ENCODE results near the gene ZNF574.

Gene ZNF574

DNA sequence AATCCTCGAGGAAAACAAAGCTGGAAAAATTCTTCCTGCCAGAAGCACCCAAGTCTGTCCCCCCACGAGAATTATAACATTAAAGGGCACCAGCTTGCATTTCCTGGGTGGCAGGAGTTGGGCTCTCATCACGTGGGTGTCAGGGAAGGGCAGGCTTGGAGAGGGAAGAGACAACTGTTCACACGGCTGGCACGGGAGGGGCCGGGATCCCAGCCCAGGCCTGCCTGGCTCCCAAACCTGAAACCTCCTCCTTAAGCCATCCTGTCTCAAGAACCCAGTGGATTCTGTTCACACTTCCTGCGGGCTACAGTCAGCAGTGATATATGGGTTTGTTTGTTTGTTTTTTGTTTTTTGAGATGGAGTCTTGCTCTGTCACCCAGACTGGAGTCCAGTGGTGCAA, 18.1 kb upstream of the ZNF574 start:
- DNase-seq, result no peak

DNA sequence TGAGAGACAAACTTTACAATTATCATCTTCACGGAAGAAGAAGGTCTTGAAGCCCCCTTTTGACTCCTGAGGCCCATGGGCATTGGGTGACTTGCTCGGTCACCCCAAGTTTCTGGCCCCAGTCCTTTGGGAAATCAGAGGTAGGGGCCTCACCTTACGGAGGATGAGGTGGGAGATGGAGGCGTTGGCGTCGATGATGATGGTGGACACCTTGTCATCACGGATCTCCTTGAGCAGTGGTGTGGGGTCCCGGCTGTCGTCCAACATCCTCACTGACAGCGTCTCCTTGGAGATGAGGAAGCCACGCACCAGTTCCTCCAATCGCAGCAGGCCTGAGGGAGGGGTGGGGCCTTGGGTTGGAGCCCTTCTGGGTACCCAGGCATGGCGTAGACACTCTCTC, 16.8 kb upstream of the ZNF574 start:
- DNase-seq, result no peak

GRCh38 chr19:42060117-42060516, 15.8 kb upstream of the ZNF574 start:
- DNase-seq, result no peak

GRCh38 chr19:42062381-42062780, 13.6 kb upstream of the ZNF574 start:
- no peak for DNase-seq

DNA sequence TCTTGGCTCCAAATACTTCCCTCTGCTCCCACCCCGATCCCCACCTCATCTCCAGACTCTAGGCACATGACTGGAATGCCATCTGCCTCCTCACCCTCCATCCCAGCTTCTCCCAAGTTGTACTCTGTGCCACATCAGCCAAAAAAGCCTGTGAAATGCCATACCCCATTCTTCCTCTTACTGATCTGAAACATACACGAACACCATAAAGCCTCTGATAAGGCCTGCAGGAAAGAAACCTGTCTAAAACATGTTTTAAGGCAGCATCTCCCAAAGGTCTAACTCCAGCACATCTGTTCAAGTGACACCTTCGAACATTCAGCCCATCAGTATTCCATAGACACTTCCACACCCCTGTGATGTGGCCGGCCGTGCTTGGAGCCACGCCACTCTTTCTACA, 11.5 kb upstream of the ZNF574 start:
- no peak for DNase-seq

- DNase-seq, result no peak
These were observed 10.9 kb upstream of the ZNF574 start for GRCh38 chr19:42065051-42065450.

DNA sequence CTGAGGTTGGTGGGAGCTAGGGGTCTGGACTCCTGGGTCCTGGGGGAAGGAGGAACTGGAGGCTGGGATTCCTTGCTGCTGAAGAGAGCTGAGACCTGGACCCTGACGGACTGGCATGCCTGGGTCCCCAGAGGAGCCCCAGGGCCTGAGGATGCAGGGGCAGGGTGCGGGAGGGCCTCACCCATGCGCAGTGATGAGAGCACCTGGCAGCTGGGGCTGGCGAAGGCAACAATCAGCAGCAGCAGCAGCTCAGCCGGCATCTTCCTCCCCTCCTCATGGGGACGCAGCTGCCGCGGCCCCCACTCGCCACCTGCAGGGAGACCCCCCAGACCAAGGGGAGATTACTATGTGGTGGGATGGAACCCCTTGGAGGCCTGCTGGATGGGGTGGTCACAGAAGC, 10.5 kb upstream of the ZNF574 start:
- DNase-seq, result no peak

- DNase-seq, result peak in 1 of 5 experiments; percentile 49
These were observed 9.8 kb upstream of the ZNF574 start for GRCh38 chr19:42066075-42066754.

DNA sequence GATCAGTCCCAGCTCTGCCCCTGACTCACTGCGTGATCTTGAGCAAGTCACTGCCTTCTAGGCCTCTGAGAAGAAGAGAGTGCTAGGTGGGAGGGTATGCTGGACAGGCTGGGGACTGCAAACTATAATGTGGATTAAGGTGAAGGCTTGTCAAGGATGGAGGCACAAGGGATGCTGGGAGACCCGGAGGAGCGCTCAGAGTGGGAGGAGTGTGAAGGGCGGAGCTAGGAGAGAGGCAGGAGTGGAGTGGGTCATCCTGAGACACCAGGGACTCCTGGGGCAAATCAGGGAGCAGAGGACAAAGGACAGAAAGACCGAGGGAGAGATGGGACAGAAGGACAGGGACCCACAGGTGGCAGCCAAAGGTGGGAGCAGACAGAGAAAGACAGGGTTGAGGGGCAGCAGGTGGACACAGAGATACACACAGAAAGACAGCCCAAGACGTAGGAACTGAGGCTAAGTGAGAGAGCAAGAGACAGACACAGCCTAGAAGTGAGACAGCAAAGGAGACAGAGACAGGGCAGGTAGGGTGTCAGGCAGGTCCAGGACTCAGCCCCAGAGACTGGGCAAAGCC, 8.6 kb upstream of the ZNF574 start:
- no peak for DNase-seq

DNA sequence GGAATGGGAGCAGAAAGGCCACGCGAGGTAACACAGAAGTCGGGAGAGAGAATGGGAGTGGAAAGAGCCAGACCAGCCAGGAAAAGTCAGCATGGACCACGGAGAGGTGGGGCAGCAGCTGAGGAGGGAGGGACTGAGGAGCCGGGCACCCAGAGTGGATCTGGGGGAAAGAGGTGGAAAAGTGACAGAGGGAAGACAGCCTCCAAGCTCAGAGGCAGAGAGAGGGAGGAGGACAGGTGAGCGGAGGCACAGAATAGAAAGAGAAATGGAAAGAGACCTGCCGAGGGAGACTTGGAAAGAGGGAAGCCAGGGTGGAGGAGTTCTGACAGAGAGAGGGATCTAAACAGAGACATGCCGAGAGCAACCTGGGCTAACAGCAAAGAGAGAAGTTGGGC, 7.6 kb upstream of the ZNF574 start:
- DNase-seq, result no peak

- DNase-seq, result no peak
These were observed 7.0 kb upstream of the ZNF574 start for GRCh38 chr19:42068756-42069571.

DNA sequence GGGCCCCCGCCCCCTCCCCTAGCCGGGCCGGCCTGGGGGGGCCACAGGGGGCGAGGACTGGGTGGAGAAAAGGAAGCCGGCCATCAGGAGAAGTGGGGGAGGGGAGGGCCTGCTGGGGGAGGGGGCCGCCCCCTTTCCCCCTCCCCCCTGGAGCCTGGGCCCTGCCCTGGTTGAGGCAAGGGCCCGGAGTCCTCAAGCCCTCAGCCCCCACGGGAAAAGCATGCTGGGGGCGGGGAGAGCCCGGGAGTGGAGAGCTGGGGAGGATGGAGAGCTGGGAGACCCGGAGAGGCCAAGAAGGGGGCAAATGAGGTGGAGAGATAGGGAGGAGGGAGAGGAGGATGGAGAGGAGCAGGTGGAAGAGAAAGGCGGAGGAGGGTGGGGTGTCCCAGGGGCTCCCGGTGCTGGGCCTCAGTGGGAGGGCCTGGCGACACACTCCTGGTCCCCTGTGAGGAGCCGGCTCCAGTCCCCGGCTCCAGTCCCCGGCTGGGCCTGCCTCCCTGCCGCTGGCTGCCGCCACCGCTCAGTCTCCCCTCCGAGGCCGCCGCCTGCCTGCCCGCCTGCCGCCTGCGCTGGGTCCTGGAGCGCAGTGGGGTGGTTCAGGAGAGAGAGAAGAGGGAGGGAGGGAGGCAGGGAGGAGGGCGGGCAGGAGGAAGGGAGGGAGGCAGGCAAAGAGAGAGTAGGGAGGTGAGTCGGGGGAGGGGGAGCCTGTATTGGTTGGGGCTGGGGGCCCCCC, 6.2 kb upstream of the ZNF574 start, which contains the start of gene GRIK5:
Gene GRIK5, minus strand, starts transcription at position 588 of the 733 bp plus-strand sequence. CDS start 4,436 bp downstream, outside the sequence.
- DNase-seq, result no peak

GRCh38 chr19:42071247-42071646, 4.7 kb upstream of the ZNF574 start:
- DNase-seq, result no peak

GRCh38 chr19:42074513-42075363, 1.2 kb upstream of the ZNF574 start:
- peak in 1 of 5 experiments; percentile 10 for DNase-seq

GRCh38 chr19:42075364-42075615, 676 bp upstream of the ZNF574 start:
- no peak for DNase-seq

GRCh38 chr19:42076380-42076944, 496 bp downstream of the ZNF574 start:
- DNase-seq, result peak in 2 of 5 experiments; percentile 25 to 36

- no peak for DNase-seq
These were observed 2.1 kb downstream of the ZNF574 start for GRCh38 chr19:42078058-42078457.

DNA sequence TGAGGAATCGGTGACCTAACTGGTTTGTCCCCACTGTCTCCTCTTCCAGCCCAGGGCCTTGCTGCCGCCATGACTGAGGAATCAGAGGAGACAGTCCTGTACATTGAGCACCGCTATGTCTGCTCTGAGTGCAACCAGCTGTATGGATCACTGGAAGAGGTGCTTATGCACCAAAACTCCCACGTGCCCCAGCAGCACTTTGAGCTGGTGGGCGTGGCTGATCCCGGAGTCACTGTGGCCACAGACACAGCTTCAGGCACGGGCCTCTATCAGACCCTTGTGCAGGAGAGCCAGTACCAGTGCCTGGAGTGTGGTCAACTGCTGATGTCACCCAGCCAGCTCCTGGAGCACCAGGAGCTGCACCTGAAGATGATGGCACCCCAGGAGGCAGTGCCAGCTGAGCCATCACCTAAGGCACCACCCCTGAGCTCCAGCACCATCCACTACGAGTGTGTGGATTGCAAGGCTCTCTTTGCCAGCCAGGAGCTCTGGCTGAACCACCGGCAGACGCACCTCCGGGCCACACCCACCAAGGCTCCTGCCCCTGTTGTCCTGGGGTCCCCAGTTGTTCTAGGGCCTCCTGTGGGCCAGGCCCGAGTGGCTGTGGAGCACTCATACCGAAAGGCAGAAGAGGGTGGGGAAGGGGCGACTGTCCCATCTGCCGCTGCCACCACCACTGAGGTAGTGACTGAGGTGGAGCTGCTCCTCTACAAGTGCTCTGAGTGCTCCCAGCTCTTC, 2.7 kb downstream of the ZNF574 start:
- no peak for DNase-seq

DNA sequence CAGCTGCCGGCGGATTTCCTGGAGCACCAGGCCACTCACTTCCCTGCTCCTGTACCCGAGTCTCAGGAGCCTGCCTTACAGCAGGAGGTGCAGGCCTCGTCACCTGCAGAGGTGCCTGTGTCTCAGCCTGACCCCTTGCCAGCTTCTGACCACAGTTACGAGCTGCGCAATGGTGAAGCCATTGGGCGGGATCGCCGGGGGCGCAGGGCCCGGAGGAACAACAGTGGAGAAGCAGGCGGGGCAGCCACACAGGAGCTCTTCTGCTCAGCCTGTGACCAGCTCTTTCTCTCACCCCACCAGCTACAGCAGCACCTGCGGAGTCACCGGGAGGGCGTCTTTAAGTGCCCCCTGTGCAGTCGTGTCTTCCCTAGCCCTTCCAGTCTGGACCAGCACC, 3.3 kb downstream of the ZNF574 start:
- DNase-seq, result no peak

- no peak for DNase-seq
These were observed 4.2 kb downstream of the ZNF574 start for GRCh38 chr19:42079886-42080763.

All from T-helper 2 cell (primary cell).